SK-N-SH (cell line): ENCODE measurements around the gene LRP2BP. TPM values are rescaled to one million over a fixed set of nuclear protein-coding genes. Genes with fewer than 3 reads are reported as not detected.

Experiments used
- CTCF ChIA-PET: fragments of 300-600, 350-600 bp; formaldehyde crosslinking; extraction: SDS; loops from one replicate; lab custom pipeline; 2021; lab: Yijun Ruan, JAX
- POLR2A ChIA-PET: fragments of 350-600 bp; sonication (Branson Sonifier 250); formaldehyde crosslinking; extraction: SDS; loops from one replicate; lab custom pipeline; 2020; ENCODE audit warnings: antibody characterized with exemption, inconsistent platforms; lab: Yijun Ruan, JAX
- DNase-seq: peaks from one replicate; pipeline ENCODE4 v3.0.0; 2012
- H2AFZ ChIP-seq: fragments of 200-600 bp; sonication (generic); 2 replicates; pipeline ENCODE4 v1.8.1; 2016; ENCODE audit warnings: antibody characterized with exemption, mild to moderate bottlenecking, low read depth
- H3F3A ChIP-seq: fragments of 200-600 bp; sonication (generic); replicated peaks from 2 replicates; pipeline ENCODE3; 2016; ENCODE audit warnings: antibody characterized with exemption, mild to moderate bottlenecking; ENCODE audit not compliant: insufficient read depth
- H3K27ac ChIP-seq, 2 experiments: fragments of 200-500 bp in 1 of 2; fragments of 200-600 bp in 1 of 2; sonication (Bioruptor generic) in 1 of 2; sonication (generic), shearing (Covaris generic) in 1 of 2; 2 replicates each; pipeline versions ENCODE4 v1.5.1 to v1.6.1; 2014 to 2016; ENCODE audit warnings: low read depth in 2 of 2, inconsistent platforms in 1 of 2, low read length in 1 of 2, mild to moderate bottlenecking in 1 of 2, mixed read lengths in 1 of 2
- H3K27me3 ChIP-seq: fragments of 200-600 bp; sonication (generic), shearing (Covaris generic); 2 replicates; pipeline ENCODE4 v1.6.1; 2016; ENCODE audit warnings: mixed run types; ENCODE audit not compliant: insufficient read depth
- H3K36me3 ChIP-seq, 2 experiments: fragments of 200-500 bp in 1 of 2; fragments of 200-600 bp in 1 of 2; sonication (Bioruptor generic) in 1 of 2; sonication (generic) in 1 of 2; replicated peaks in 1 of 2; 2 replicates each; pipeline versions ENCODE3 to v1.5.1; 2014 to 2016; ENCODE audit warnings: low read length in 1 of 2, mild to moderate bottlenecking in 1 of 2; ENCODE audit not compliant: insufficient read depth in 2 of 2, control insufficient read depth in 1 of 2
- H3K4me1 ChIP-seq, 2 experiments: fragments of 200-500 bp in 1 of 2; fragments of 200-600 bp in 1 of 2; sonication (Bioruptor generic) in 1 of 2; sonication (generic), shearing (Covaris generic) in 1 of 2; 2 replicates each; pipeline versions ENCODE4 v1.5.1 to v1.6.1; 2014 to 2016; ENCODE audit warnings: low read depth in 1 of 2, low read length in 1 of 2, mixed run types in 1 of 2; ENCODE audit not compliant: insufficient read depth in 2 of 2, control insufficient read depth in 1 of 2
- H3K4me2 ChIP-seq: fragments of 200-600 bp; sonication (generic), shearing (Covaris generic); 2 replicates; pipeline ENCODE4 v1.6.1; 2017; ENCODE audit warnings: mixed run types
- H3K4me3 ChIP-seq, 2 experiments: fragments of 200-500 bp in 1 of 2; fragments of 200-600 bp in 1 of 2; sonication (Bioruptor generic) in 1 of 2; sonication (generic), shearing (Covaris generic) in 1 of 2; 2 replicates each; pipeline versions ENCODE4 v1.5.1 to v1.8.1; 2014 to 2016; ENCODE audit warnings: low read depth in 2 of 2, inconsistent platforms in 1 of 2, low read length in 1 of 2, mild to moderate bottlenecking in 1 of 2, mixed read lengths in 1 of 2, moderate library complexity in 1 of 2
- H3K79me2 ChIP-seq: fragments of 200-600 bp; sonication (generic); 2 replicates; pipeline ENCODE4 v1.8.1; 2017; ENCODE audit warnings: mild to moderate bottlenecking; ENCODE audit not compliant: insufficient read depth
- H3K9ac ChIP-seq: fragments of 200-600 bp; sonication (generic); 2 replicates; pipeline ENCODE4 v1.6.1; 2017; ENCODE audit warnings: mixed run types
- H3K9me2 ChIP-seq: fragments of 200-600 bp; sonication (generic); 2 replicates; pipeline ENCODE4 v1.6.1; 2017; ENCODE audit warnings: mixed run types
- H3K9me3 ChIP-seq: fragments of 200-600 bp; sonication (generic); 2 replicates; pipeline ENCODE4 v1.6.1; 2017; ENCODE audit warnings: mixed run types, mild to moderate bottlenecking, moderate library complexity
- H4K20me1 ChIP-seq: fragments of 200-600 bp; sonication (generic); 2 replicates; pipeline ENCODE4 v1.6.1; 2017; ENCODE audit warnings: mild to moderate bottlenecking, mixed run types; ENCODE audit not compliant: insufficient read depth
- CTCF ChIP-seq: fragments of 200-600 bp; sonication (generic); IDR thresholded peaks from 2 replicates; pipeline ENCODE4 v1.6.1; 2017; ENCODE audit warnings: antibody characterized with exemption, mild to moderate bottlenecking, moderate library complexity
- EP300 ChIP-seq, 2 experiments: IDR thresholded peaks; 2 replicates each; pipeline versions ENCODE4 v1.4.0 to v1.6.1; 2012; ENCODE audit warnings: borderline replicate concordance in 1 of 2, low read depth in 1 of 2, low read length in 1 of 2
- FOXJ3 ChIP-seq: sonication (generic); formaldehyde crosslinking; IDR thresholded peaks from 2 replicates; pipeline ENCODE4 v1.5.1; 2020; ENCODE audit warnings: mild to moderate bottlenecking, missing genetic modification reagents
- GABPA ChIP-seq: IDR thresholded peaks from 2 replicates; pipeline ENCODE4 v1.4.0; 2012; ENCODE audit warnings: low read depth, mild to moderate bottlenecking
- IRF3 ChIP-seq: fragments of 150-350 bp; IDR thresholded peaks from 2 replicates; pipeline ENCODE4 v1.6.1; 2016; ENCODE audit warnings: mild to moderate bottlenecking, low read depth, low read length
- JUND ChIP-seq: IDR thresholded peaks from 2 replicates; pipeline ENCODE4 v1.4.0; 2012
- MEF2A ChIP-seq: IDR thresholded peaks from 2 replicates; pipeline ENCODE4 v1.4.0; 2012; ENCODE audit warnings: low read depth, borderline replicate concordance
- NFIC ChIP-seq: IDR thresholded peaks from 2 replicates; pipeline ENCODE4 v1.4.0; 2012; ENCODE audit warnings: borderline replicate concordance
- POLR2AphosphoS5 ChIP-seq: IDR thresholded peaks from 2 replicates; pipeline ENCODE4 v1.6.1; 2012; ENCODE audit warnings: low read depth, low read length
- RFX5 ChIP-seq: IDR thresholded peaks from 2 replicates; pipeline ENCODE4 v1.6.1; 2012; ENCODE audit warnings: mild to moderate bottlenecking, improper control_type of control experiment, low read length
- TCF12 ChIP-seq: IDR thresholded peaks from 2 replicates; pipeline ENCODE4 v1.4.0; 2012
- TEAD4 ChIP-seq: IDR thresholded peaks from 2 replicates; pipeline ENCODE4 v1.4.0; 2012; ENCODE audit warnings: mild to moderate bottlenecking, borderline replicate concordance; ENCODE audit not compliant: insufficient read depth
- ZBTB33 ChIP-seq: IDR thresholded peaks from 2 replicates; pipeline ENCODE4 v1.4.0; 2012; ENCODE audit warnings: low read depth, borderline replicate concordance
- whole genome bisulfite sequencing: methylation state at CpG from one replicate; pipeline ENCODE4 v1.1.6; 2017; ENCODE audit warnings: low lambda C conversion rate; 5-methylcytosine and 5-hydroxymethylcytosine counted together
- polyA plus RNA-seq, 3 experiments: library from polyadenylated mRNA; depleted of rRNA; stranded (reverse); fragments of >200 nt; gene quantifications; 2 replicates each; pipeline ENCODE4 v1.2.3, GENCODE V29; 2012

Gene LRP2BP
- polyA plus RNA-seq, 1 of the 3 experiments (the other 2 are of a cell fraction) = 0.30 TPM

- Histone ChIP-seq H3K4me1 (no peaks in the 10 kb centered on the region), H3K79me2 (no peaks in the 10 kb centered on the region), H3K9me2 (no peaks in the 10 kb centered on the region), H3K9ac (no peak overlapping the region), H3K27ac (no peak overlapping the region), H2AFZ (no peak overlapping the region), H3K27me3 (no peaks in the 10 kb centered on the region), H4K20me1 (no peaks in the 10 kb centered on the region), H3F3A (peaks cover 21% of the 10 kb centered on the region), H3K36me3 (peaks cover 52 to 63% of the 10 kb centered on the region in 2 experiments), H3K4me3 (no peak overlapping the region), H3K4me2 (no peak overlapping the region), H3K9me3 (no peaks in the 10 kb centered on the region)
- POLR2A ChIA-PET = interaction anchor here (1.2 kb wide), 1 partner anchor 7 kb away, joined by 3 read pairs; the partner anchor contains the start of gene ANKRD37
- TF ChIP-seq POLR2AphosphoS5 = no peak
- no peak for DNase-seq
- WGBS = 98% methylated on average over 4 of the region's 4 CpGs
- CTCF ChIA-PET = no interaction called here
Observed at GRCh38 chr4:185404031-185404430, 8.3 kb upstream of the LRP2BP start.

- DNase-seq = no peak
- Histone ChIP-seq H3K27ac (no peak overlapping the region; a peak in 1 of 4 replicates), H3F3A (peaks cover 19% of the 10 kb centered on the region), H3K9me2 (no peaks in the 10 kb centered on the region), H3K9me3 (no peaks in the 10 kb centered on the region), H3K27me3 (no peaks in the 10 kb centered on the region), H3K4me1 (peaks cover 4 to 8% of the 10 kb centered on the region in 2 experiments; a peak in 3 of 4 replicates), H3K79me2 (0 out of 2 replicates have a peak, but pooled peaks cover 5% of the 10 kb centered on the region), H3K9ac (no peak overlapping the region), H3K4me3 (no peak overlapping the region), H3K4me2 (no peak overlapping the region), H2AFZ (no peak overlapping the region), H3K36me3 (peaks cover 42 to 48% of the 10 kb centered on the region in 2 experiments), H4K20me1 (no peaks in the 10 kb centered on the region)
- TF ChIP-seq NFIC (no peak), JUND (no peak), GABPA (no peak), ZBTB33 (no peak), MEF2A (no peak), EP300 (IDR thresholded peaks at IDR 0.05; ENCODE audit: borderline replicate concordance in 1 of 2, low read depth in 1 of 2, low read length in 1 of 2) (no peak), TCF12 (no peak), FOXJ3 (no peak), IRF3 (no peak), RFX5 (no peak), CTCF (no peak), TEAD4 (no peak)
- CTCF ChIA-PET = interaction anchor here (1.0 to 1.6 kb wide), 2 partner anchors 26 to 93 kb away, joined by 3 read pairs; partner anchors contain the start of gene UFSP2
- POLR2A ChIA-PET = no interaction called here
- whole genome bisulfite sequencing = 92% methylated on average over 8 of the region's 8 CpGs
Observed at GRCh38 chr4:185399466-185399865, 3.7 kb upstream of the LRP2BP start.
